Measurements from ENCODE around the gene LIF.

The LIF gene

GRCh38 chr22:30284172-30284571 lies 37.6 kb upstream of the LIF start:
- DNase-seq (ENCODE audit: low read depth): no peak

- no peak for DNase-seq (ENCODE audit: low read depth)
Measured at GRCh38 chr22:30283342-30283741, 36.8 kb upstream of the LIF start.

- no peak for DNase-seq (ENCODE audit: low read depth)
Measured at GRCh38 chr22:30282616-30283046, 36.1 kb upstream of the LIF start.

- no peak for DNase-seq (ENCODE audit: low read depth)
Measured at GRCh38 chr22:30280505-30280904, 33.9 kb upstream of the LIF start.

DNA sequence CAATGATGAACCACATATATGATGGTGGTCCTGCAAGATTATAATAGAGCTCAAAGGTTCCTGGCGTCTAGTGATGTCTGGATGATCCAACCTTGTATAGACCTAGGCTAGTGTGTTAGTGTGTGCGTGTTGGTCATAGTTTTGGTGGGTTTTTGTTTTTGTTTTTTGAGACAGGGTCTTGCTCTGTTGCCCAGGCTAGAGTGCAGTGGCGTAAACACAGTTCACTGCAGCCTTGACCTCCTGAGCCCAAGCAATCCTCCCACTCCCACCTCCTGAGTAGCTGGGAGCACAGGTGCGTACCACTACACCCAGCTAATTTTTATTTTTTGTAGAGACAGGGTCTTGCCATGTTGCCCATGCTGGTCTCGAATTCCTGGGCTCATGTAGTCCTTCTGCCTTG lies 33.4 kb upstream of the LIF start:
- no peak for DNase-seq (ENCODE audit: low read depth)

DNA sequence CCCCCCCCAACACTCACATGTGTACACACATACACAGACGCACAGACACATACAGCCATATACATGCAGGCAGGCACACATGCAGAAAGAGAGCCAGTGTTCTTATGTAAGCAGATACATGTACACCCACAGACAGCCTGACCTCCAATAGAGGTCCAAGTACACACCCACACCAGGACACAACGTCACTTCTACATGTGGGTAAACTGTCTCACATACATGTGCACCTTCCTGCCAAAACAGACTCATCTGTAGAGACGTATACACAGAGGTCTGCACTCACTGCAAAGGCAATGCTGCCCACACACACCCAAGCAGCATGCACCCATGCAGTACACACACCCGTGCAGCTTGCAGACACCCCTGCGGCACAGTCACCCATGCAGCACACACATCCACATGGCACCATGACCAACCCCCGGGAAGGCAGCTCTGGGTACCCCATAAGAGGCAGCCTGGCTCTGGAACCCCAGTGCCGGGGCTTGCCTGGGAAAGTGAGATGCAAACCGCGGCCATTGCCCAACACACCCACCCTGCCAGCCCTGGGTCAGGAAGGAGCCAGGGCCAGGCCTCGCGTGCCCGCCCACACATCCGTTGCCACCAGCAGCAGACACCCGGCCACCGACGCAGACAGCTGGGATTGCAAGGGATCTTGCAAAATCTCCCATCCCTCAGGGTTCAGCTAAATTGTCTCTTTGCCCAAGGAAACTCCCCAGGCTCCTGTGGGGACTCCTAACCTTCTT lies 32.7 kb upstream of the LIF start:
- DNase-seq (ENCODE audit: low read depth): no peak

DNA sequence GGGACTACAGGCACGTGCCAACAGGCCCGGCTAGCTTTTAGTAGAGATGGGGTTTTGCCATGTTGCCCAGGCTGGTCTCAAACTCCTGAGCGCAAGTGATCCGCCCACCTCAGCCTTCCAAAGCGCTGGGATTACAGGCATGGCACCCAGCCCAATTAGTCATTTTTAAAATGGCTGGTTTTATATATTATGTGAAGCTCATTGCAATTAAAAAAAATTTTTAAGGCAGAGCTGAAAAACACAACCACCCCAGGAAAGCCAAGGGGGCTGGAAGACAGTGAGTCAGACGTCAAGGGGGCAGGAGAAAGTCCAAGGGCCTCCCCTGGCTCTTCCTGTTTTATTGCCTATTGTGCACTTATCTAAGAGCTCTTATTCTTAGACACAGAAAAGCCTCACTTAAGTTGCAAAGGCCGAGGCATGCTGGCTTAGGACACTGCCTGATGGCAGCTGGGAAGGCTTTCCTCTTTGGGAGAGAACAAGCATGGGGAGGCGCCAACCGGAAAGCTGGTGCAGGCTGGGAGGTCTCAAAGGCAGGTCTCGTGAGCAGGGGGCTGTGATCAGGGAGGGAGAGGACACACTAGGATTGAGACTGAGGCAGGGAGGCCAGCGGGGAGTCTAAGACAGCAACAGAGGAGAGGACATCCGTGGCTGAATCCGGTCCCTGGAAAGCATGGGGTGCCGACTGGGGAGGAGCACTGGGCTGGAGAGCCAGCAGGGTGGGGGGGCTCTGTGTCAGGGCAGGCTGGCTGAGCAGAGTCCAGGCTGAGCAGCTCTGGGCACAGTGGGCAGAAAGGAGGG lies 31.2 kb upstream of the LIF start:
- no peak for DNase-seq (ENCODE audit: low read depth)

GRCh38 chr22:30276039-30276438 lies 29.5 kb upstream of the LIF start:
- DNase-seq (ENCODE audit: low read depth): no peak

DNA sequence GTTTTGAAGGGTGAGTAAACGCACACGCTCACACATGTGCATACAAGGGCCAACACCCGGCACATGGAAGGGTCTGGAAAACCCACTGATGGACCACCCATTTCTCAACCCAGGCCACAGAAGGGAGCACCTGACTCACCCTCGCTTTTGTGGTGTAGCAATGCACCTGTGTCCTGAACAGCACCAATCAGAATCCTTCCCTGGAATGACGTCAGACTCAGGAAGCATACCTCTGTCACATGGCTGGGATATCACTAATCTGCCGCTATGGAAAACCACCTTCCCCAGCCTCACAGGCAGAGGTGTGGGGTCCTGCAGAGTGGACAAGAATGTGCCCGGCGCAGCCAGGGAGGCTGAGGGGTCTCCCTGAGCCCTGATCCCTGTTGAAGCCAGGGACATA lies 29.1 kb upstream of the LIF start:
- DNase-seq (ENCODE audit: low read depth): no peak

- no peak for DNase-seq (ENCODE audit: low read depth)
Measured at GRCh38 chr22:30274437-30274812, 27.9 kb upstream of the LIF start.

DNA sequence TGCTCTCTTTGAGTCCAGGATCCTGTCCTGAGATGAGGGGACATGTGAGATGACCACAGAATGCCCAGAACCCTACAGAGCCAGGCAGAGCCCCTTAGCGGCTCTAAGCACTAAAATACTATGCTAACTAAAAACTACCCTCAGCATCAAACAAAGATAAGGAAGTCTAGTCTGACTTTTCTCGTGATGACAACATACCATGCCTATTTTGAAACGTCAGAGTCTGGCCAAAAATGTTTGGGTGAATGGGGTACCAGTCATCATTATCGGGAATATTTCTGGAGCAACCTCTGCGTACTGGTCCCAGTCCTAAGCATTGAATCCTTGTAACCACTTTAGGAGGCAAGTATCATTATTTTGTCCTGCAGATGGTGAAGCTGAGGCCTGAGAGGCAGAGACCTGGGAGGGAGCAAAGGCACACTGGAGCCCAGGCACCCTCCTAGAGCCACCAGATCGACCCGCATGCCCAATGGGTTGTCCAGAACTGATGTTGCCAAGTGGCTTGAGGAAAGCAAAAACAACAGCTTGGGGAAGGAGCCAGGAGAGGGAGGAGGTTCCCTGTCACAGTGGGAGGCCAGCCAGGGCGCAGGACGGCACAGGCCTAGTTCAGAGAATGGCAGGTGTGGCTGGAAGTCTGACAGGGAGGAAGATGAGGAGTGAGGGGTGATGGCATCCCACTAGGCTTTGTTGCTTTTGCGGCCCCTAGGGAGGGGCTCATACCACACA lies 27.3 kb upstream of the LIF start:
- no peak for DNase-seq (ENCODE audit: low read depth)

GRCh38 chr22:30272781-30273601 lies 26.4 kb upstream of the LIF start:
- no peak for DNase-seq (ENCODE audit: low read depth)

DNA sequence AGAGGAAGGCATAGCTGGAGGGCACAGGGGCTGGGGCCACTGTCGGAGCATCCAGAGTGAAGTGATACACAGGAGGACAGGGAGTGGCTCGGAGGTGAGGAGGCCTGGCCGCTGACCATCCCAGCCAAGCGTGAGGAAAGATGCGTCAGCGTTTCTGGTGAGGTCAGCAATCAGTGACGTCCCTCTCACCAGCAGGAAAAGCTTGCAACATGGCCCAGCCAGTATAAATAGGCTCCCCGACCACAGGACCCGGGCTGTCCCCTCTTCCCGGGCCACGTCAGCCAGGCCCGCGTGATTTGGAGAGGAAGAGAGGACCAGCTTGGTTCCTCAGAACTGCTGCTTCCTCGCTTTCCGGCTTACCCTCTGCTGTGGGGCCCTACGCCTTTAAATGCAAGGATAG lies 24.3 kb upstream of the LIF start:
- DNase-seq (ENCODE audit: low read depth): no peak

DNA sequence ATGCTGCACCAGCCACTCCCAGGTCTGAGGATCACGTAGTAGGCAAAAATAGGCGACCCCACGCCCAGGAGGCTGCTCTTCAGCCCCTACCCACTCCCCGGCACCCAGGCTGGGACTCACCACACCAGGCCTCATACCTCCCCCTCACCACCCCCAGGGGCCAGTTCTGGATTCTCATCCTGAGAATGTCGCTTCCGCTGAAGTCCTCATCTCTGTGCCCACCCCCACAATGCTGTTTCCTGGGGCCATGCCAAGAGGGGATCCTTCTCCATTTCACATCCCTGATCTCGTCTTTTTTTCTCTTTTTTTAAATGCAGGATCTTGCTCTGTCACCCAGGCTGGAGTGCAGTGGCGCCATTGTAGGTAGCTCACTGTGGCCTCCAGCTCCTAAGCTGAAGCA lies 21.8 kb upstream of the LIF start:
- no peak for DNase-seq (ENCODE audit: low read depth)

DNA sequence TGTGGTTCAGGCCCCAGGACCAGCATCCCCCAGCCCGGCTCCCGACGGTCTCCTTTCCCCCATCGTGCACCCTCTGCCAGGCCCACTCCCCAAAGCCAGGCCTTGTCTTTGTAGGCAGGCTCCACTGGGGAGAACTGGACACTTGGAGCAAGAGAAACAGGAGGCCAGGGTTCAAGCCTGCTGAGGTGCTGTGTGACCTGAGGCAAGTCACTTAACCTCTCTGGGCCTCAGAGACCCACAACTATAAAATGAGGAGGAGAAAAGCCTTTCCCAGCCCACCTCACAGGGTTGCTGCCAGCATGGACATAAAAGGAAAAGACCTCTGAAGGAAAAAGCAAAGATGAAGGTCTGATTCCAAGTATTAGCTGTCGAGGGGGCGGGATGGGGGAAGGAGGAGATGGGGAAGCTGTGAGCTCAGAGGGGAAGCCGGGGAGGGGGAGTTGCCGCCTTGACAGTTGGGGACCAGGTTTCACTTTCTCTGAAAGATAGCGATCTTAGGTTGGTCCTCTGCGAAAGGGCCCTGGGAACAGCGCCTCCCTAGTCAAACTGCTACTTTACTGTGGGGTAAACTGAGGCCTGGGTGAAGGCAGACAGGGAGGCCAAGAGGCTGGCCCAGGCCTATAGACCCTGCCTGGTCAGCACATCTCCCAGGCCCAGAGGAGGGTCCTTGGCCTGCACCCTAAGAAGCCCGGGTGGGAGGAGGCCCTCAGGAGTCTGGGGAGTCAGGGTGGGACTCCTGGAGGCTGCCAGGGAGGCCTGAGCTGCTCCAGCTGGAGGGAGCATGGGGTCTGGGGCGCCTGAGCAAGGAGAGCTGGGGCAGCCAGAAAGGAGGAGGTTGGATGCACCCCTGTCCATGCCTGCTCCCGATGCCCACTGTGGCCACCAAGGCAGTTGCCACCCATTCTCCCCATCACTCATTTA lies 21.1 kb upstream of the LIF start:
- no peak for DNase-seq (ENCODE audit: low read depth)

- DNase-seq (ENCODE audit: low read depth): peak; percentile 46
Measured at GRCh38 chr22:30266445-30267381, 20.2 kb upstream of the LIF start, which contains the start of gene OSM. Gene OSM, minus strand, starts transcription at chr22:30266851. Its CDS starts 52 bp downstream, at chr22:30266799.

GRCh38 chr22:30265823-30266444 lies 19.4 kb upstream of the LIF start:
- peak; percentile 76 for DNase-seq (ENCODE audit: low read depth)

- no peak for DNase-seq (ENCODE audit: low read depth)
Measured at GRCh38 chr22:30265131-30265720, 18.7 kb upstream of the LIF start.

- DNase-seq (ENCODE audit: low read depth): no peak
Measured at GRCh38 chr22:30263883-30264282, 17.3 kb upstream of the LIF start.
